ENCODE measurements around the gene ETHE1.
"Not testable (repeated sequence)": the region's sequence is repeated elsewhere in the genome, so short reads cannot be mapped to it uniquely, and the experiment has no call there.

The ETHE1 gene

DNA sequence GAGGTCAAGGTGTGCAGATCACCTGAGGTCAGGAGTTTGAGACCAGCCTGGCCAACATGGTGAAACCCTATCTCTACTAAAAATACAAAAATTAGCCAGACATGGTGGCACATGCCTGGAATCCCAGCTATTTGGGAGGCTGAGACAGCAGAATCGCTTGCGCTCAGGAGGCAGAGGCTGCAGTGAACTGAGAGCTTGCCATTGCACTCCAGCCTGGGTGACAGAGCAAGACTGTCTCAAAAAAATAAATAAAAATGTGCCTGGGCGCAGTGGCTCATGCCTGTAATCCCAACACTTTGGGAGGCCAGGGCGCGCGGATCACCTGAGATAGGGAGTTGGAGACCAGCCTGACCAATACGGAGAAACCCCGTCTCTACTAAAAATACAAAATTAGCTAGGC lies 3.3 kb downstream of the ETHE1 start:
- DNase-seq (ENCODE audit: low spot score), result not testable (repeated sequence)

DNA sequence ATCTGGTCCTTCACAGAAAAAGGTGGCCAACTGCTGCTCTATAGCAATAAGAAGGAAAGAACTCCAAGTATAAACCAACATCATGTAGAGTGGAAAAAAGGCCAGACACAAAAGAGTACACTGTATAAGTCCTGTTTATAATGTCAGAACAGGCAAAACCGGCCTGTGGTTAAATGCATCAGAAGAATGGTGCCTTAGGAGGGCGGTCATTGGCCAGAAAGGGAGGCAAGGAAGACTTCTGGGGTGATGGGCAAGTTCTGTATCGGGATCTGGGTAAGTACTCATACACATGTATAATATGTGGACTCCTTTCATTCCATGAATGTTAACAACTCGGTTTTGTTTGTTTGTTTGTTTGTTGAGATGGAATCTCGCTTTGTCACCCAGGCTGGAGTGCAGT lies 4.1 kb downstream of the ETHE1 start:
- no peak for DNase-seq (ENCODE audit: low spot score)

GRCh38 chr19:43519436-43520088 lies 7.4 kb downstream of the ETHE1 start:
- DNase-seq (ENCODE audit: low spot score), result peak; percentile 81

GRCh38 chr19:43518051-43518450 lies 8.9 kb downstream of the ETHE1 start:
- no peak for DNase-seq (ENCODE audit: low spot score)

- not testable (repeated sequence) for DNase-seq (ENCODE audit: low spot score)
Measured at GRCh38 chr19:43512399-43512798, 14.6 kb downstream of the ETHE1 start.

GRCh38 chr19:43511324-43511723 lies 15.7 kb downstream of the ETHE1 start:
- no peak for DNase-seq (ENCODE audit: low spot score)

- DNase-seq (ENCODE audit: low spot score), result no peak
Measured at GRCh38 chr19:43510713-43511112, 16.3 kb downstream of the ETHE1 start.

GRCh38 chr19:43507880-43508279 lies 19.1 kb downstream of the ETHE1 start:
- no peak for DNase-seq (ENCODE audit: low spot score)

GRCh38 chr19:43506629-43507028 lies 20.4 kb downstream of the ETHE1 start:
- DNase-seq (ENCODE audit: low spot score), result no peak

DNA sequence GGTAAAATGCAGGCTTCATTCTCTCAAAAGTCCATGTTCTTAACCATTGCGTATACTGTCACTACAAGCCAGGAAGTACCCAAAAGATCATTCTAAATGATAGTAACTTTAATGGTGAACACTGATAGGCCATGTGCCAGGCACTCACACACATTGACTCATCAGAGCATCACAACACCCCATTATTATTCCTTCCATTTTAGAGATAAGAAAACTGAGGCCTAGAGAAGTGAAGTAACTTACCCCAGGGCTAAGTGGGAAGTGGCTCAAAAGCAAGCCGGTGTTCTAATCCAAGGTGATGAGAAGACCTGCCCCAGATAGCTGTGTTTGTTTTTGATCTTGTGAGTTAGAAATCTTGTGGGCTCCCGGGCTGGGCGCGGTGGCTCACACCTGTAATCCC lies 21.1 kb downstream of the ETHE1 start:
- DNase-seq (ENCODE audit: low spot score), result peak; percentile 14

GRCh38 chr19:43505186-43505456 lies 21.9 kb downstream of the ETHE1 start:
- DNase-seq (ENCODE audit: low spot score), result no peak

- DNase-seq (ENCODE audit: low spot score), result peak; percentile 44
Measured at GRCh38 chr19:43504426-43505185, 22.4 kb downstream of the ETHE1 start, which contains the start of gene PHLDB3. PHLDB3 (minus strand) TSS chr19:43504746; CDS start chr19:43504118, 628 bp downstream.

- DNase-seq (ENCODE audit: low spot score), result peak; percentile 98
Measured at GRCh38 chr19:43503501-43504425, 23.2 kb downstream of the ETHE1 start.

DNA sequence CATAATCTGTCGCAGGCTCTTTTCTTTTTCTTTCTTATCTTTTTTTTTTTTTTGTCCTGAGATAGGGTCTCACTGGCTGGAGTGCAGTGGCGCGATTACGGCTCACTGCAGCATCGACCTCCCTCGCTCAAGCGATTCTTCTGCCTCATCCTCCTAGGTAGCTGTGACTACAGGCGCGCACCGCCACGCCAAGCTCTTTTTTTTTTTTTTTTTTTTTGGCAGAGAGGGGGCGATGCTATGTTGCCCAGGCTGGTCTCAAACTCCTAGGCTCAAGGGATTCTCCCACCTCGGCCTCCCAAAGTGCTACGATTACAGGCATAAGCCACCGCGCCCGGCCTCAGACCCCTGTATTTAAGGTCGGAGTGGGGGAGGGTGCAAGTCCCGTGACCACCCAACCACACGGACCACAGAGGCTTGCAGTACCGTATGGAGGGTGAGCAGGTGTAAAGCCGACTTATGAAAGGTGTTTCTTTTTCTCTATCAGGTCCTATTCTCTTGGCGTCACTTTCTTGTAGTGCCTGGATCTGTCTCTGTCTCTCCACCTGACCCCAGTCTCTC lies 24.5 kb downstream of the ETHE1 start:
- DNase-seq (ENCODE audit: low spot score), result no peak

GRCh38 chr19:43501661-43502418 lies 25.2 kb downstream of the ETHE1 start:
- DNase-seq (ENCODE audit: low spot score), result no peak

- no peak for DNase-seq (ENCODE audit: low spot score)
Measured at GRCh38 chr19:43499042-43499441, 28.0 kb downstream of the ETHE1 start.

GRCh38 chr19:43498233-43498842 lies 28.7 kb downstream of the ETHE1 start:
- no peak for DNase-seq (ENCODE audit: low spot score)

- DNase-seq (ENCODE audit: low spot score), result no peak
Measured at GRCh38 chr19:43496960-43497359, 30.0 kb downstream of the ETHE1 start.

- no peak for DNase-seq (ENCODE audit: low spot score)
Measured at GRCh38 chr19:43495082-43495481, 31.9 kb downstream of the ETHE1 start.

DNA sequence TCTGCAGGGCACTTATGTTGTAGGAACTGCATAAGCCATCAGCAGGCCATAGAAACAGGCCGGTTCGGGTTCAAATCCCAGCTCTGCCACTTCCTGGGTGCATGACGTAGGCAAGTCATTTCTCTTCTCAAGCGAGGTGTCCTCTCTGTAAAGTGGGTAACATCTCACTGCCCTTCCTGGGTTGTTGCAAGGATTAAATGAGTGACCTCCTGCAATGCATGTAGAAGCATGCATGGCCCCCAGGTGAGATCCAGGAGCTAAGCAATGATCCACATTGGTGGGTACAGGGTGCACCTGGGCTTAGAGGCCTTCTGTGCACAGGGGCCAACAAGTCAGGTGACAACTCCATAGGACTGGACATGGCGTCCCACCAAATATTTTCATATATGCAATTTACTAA lies 36.2 kb downstream of the ETHE1 start:
- DNase-seq (ENCODE audit: low spot score), result no peak

- DNase-seq (ENCODE audit: low spot score), result no peak
Measured at GRCh38 chr19:43489979-43490599, 36.9 kb downstream of the ETHE1 start.
